GM10266 (cell line): Measurements from ENCODE around the gene PTPN1.

Experiments used
- DNase-seq: peaks from one replicate; pipeline ENCODE4 v3.0.0; 2012; ENCODE audit errors: extremely low spot score
- TF ChIP-seq, protein P1 (sequence below): IDR thresholded peaks from 2 replicates; pipeline ENCODE4 v1.5.1; 2012; ENCODE audit warnings: mild to moderate bottlenecking, low read depth; ENCODE audit not compliant: control insufficient read depth, insufficient read depth; ENCODE audit errors: missing control alignments

Gene PTPN1

DNA sequence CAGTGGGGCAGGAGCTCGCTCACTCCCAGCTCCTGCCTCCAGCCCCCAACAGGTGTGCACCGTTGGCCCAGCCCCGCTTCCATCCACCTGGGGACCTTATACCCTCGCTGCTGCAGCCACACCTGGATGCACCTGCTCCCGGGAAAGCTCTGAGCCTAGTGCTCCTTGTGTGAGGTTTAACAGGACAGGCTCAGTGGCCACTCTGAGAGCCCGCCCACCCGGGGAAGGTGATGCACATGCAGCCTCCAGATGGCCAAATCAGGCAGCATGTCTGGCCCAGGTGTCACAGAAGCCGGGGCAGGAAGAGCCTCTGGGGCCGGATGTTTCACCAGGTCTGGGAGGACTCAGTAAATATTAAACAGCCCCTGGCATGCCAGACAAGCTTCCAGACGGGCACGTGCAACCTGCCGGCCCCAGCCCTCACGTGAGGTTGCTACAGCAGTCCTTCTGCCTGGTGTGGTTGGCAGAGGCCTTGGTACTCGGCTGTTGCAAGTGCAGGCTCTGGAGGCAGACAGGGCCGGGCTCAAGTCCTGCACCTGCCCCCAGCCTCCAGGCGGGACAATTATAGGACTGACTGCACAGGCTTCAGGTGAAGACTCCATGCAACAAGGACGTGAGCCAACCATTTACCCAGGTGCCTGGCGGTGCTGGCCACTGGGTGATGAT, 114.3 kb downstream of the PTPN1 start:
- TF ChIP-seq, protein P1, sequence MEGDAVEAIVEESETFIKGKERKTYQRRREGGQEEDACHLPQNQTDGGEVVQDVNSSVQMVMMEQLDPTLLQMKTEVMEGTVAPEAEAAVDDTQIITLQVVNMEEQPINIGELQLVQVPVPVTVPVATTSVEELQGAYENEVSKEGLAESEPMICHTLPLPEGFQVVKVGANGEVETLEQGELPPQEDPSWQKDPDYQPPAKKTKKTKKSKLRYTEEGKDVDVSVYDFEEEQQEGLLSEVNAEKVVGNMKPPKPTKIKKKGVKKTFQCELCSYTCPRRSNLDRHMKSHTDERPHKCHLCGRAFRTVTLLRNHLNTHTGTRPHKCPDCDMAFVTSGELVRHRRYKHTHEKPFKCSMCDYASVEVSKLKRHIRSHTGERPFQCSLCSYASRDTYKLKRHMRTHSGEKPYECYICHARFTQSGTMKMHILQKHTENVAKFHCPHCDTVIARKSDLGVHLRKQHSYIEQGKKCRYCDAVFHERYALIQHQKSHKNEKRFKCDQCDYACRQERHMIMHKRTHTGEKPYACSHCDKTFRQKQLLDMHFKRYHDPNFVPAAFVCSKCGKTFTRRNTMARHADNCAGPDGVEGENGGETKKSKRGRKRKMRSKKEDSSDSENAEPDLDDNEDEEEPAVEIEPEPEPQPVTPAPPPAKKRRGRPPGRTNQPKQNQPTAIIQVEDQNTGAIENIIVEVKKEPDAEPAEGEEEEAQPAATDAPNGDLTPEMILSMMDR = no peak
- DNase-seq = no peak

DNA sequence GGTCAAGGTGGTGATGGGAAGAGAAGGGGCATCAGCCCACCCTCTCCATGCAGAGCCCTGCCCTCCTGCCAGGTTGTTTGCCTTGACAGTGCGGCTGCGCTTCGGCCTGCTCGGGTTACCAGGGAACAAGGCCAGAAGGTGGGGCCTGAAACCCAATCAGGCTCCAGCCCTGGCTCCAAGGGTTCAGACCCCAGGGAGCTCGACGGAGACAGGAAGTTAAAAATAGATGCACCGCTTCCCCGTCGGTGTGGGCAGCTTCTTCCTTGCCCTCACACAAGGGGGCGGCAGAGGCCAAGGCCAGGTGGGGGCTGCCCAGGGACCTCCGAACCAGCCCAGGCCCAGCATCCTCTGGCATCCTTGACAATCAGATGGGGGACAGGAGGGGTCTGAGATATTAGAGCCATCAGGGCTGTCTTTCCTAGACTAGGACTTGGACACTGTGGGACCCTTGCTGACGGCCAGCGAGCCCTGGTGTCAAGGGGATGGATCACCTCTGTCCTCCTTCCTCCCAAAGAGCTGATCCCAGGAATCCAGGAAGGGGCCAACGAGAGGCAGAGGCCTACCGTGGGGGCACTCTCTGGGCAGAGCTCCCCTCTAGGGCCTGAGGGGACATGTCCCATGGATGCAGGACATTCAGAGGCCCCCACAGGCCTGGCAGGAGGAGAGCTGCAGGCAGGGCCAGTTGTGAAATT, 115.9 kb downstream of the PTPN1 start:
- no peak for DNase-seq
- TF ChIP-seq, protein P1 = peak; percentile 48

DNA sequence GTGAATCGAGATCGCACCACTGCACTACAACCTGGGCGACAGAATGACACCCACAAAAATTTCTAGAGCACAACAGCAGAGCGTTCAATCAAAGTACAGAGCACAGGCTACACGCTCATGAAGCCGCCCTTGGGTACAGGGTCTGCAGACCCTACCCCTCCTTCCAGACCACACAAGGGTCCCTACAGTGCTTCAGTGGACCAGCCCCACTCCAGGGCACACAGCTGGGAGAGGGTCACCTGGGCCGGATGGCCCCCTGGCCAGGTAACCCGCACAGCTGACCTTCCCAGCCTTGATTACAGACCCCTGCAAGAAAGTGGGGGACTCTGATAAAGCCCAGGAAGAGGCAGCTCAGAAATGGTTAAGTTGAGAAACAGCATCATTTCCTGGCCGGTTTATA, 117.6 kb downstream of the PTPN1 start:
- no peak for DNase-seq
- TF ChIP-seq, protein P1 = no peak

DNA sequence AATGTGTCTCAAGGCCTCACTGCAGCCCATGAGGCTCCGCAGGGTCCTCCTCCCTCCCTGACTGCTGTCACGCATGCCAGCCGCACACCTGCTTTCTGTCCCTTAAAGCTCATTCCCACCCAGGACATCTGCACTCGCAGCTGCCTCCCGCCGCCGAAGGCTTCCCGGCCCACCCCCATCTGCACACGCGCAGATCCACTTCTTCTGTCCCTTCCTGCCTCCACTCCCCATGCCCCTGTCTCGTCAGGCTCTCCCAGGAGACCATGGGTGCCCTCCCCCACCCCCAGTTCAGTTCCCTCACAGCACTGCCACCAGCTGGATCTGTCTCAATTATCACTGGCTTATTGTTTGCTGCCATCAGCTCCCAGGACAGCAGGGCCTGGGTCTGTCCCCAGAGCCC, 118.1 kb downstream of the PTPN1 start:
- TF ChIP-seq, protein P1 = no peak
- DNase-seq = no peak

DNA sequence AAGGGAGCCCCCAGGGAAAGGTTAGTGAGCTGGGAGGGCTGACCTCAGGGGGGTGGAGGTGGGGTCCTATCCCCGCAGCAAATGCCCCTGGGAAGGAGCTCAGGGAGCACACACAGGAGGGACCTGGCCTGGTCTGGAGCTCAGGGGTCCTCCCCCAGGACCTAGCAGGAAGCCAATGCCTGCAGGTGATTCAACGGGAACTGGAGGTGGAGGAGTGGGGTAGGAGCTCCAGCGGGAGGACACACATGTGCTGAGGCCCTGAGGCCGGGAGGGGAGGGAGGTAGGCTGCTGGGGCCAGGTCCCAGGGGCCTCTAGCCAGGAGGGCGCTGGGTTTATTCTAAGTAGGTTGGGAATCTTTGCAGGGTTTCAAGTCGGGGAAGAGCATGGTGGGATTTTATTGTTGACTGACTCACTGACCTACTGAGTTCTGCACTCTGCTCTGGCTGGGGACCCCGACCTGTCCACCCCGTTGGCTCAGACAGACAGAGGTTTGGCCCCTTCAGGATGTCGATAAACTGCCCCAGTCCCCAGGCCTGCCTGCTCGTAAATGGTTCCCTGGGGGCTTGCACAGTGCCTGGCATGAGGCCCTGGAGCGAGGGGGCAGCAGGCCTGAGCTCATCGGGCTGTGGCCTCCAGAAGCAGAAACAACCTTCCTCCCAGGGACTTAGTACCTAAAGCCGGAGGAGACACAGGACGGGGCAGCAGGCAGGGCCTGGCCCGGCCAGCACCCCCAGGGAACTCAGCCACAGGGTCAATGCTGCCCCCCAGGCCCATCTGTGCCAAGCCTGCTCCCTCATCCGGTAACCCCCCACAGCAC, 118.9 kb downstream of the PTPN1 start:
- no peak for DNase-seq
- TF ChIP-seq, protein P1 = no peak

DNA sequence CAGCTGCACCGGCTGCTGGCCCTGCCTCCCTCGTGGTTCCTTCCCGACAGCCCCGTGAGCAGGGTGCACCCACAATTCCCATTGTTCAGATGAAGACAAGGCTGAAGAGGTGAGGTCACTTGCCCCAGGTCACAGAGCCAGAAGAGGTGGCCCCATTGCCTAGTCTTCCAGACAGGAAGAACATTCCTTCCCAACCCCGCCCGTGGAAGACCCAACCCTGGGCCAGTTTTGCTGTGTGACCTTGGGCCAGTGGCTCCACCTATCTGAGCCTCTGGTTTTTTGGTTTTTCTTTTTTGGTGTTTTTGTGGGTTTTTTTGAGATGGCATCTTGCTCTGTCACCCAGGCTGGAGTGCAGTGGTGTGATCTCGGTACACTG, 119.5 kb downstream of the PTPN1 start:
- DNase-seq = no peak
- TF ChIP-seq, protein P1 = no peak
